PC-9 (cell line): ENCODE results near the gene C15orf62. TPM values are rescaled to one million over a fixed set of nuclear protein-coding genes. Genes with fewer than 3 reads are reported as not detected.

Experiments used
- BruUV-seq: library from RNA; stranded (reverse); fragments of 400-500 nt; replicated peaks from 2 replicates; lab custom pipeline; 2021; lab: Mats Ljungman, UMichigan
- CTCF ChIA-PET: fragments of 300-600 bp; sonication (Branson Sonifier 250); formaldehyde crosslinking; loops from one replicate; lab custom pipeline; 2022; ENCODE audit warnings: antibody characterized with exemption; lab: Charles Lee
- POLR2A ChIA-PET: fragments of 300-600 bp; sonication (Branson Sonifier 250); formaldehyde crosslinking; loops from one replicate; lab custom pipeline; 2022; ENCODE audit warnings: antibody characterized with exemption; ENCODE audit not compliant: unreplicated experiment; lab: Charles Lee
- DNase-seq, 2 experiments: peaks; one replicate each; pipeline versions ENCODE4 v3.0.0 to v3.0.0-alpha.2; 2015 to 2022; ENCODE audit warnings: mixed read lengths in 1 of 2
- H2AFZ ChIP-seq: fragments of 200-600 bp; sonication (generic); 2 replicates; pipeline ENCODE4 v1.8.1; 2017; ENCODE audit warnings: antibody characterized with exemption
- H3F3A ChIP-seq: fragments of 200-600 bp; sonication (generic); 2 replicates; pipeline ENCODE4 v1.8.1; 2017; ENCODE audit warnings: antibody characterized with exemption, mild to moderate bottlenecking, low read depth; ENCODE audit not compliant: insufficient read depth
- H3K27ac ChIP-seq: fragments of 200-600 bp; sonication (generic); 2 replicates; pipeline ENCODE4 v1.6.1; 2016; ENCODE audit warnings: mixed run types
- H3K27me3 ChIP-seq: fragments of 200-600 bp; sonication (generic); 2 replicates; pipeline ENCODE4 v1.6.1; 2016; ENCODE audit warnings: low read depth, mixed run types; ENCODE audit not compliant: insufficient read depth
- H3K36me3 ChIP-seq: fragments of 200-600 bp; sonication (generic); 2 replicates; pipeline ENCODE4 v1.6.1; 2016; ENCODE audit warnings: low read depth, mixed run types
- H3K4me1 ChIP-seq: fragments of 200-600 bp; sonication (generic); replicated peaks from 2 replicates; pipeline ENCODE4 v1.6.1; 2016; ENCODE audit warnings: mixed run types; ENCODE audit not compliant: insufficient read depth
- H3K4me2 ChIP-seq: fragments of 200-600 bp; sonication (generic); 2 replicates; pipeline ENCODE4 v1.6.1; 2017; ENCODE audit warnings: mixed run types
- H3K4me3 ChIP-seq: fragments of 200-600 bp; sonication (generic); 2 replicates; pipeline ENCODE4 v1.6.1; 2016; ENCODE audit warnings: mixed run types
- H3K79me2 ChIP-seq: fragments of 200-600 bp; sonication (generic); 2 replicates; pipeline ENCODE4 v1.6.1; 2017; ENCODE audit warnings: low read depth, mixed run types
- H3K9me2 ChIP-seq: fragments of 200-600 bp; sonication (generic); 2 replicates; pipeline ENCODE4 v1.8.1; 2017; ENCODE audit warnings: mild to moderate bottlenecking; ENCODE audit not compliant: insufficient read depth
- H3K9me3 ChIP-seq: fragments of 200-600 bp; sonication (generic); 2 replicates; pipeline ENCODE4 v1.8.1; 2016; ENCODE audit warnings: low read depth; ENCODE audit not compliant: insufficient read depth
- H4K20me1 ChIP-seq: fragments of 200-600 bp; sonication (generic); 2 replicates; pipeline ENCODE4 v1.8.1; 2017; ENCODE audit not compliant: insufficient read depth
- CTCF ChIP-seq: fragments of 200-600 bp; sonication (generic); conservative IDR thresholded peaks from 2 replicates; pipeline ENCODE4 v1.6.1; 2017; ENCODE audit warnings: mixed run types, antibody characterized with exemption, mild to moderate bottlenecking, moderate library complexity
- EZH2 ChIP-seq: fragments of 200-600 bp; sonication (generic); IDR thresholded peaks from 2 replicates; pipeline ENCODE4 v1.8.0; 2017; ENCODE audit warnings: antibody characterized with exemption, low read depth
- intact Hi-C: fragments of 100-400 bp; cut with micrococcal nuclease; formaldehyde crosslinking; loops from one replicate; pipeline ENCODE4 v1.10.0; 2022; ENCODE audit not compliant: unreplicated experiment
- total RNA-seq: library from RNA; stranded (reverse); gene quantifications from 2 replicates; pipeline ENCODE4 v1.2.3, GENCODE V29; 2021

The C15orf62 gene
- total RNA-seq, 1 experiment from 2014 or later = 0.33 TPM

DNA sequence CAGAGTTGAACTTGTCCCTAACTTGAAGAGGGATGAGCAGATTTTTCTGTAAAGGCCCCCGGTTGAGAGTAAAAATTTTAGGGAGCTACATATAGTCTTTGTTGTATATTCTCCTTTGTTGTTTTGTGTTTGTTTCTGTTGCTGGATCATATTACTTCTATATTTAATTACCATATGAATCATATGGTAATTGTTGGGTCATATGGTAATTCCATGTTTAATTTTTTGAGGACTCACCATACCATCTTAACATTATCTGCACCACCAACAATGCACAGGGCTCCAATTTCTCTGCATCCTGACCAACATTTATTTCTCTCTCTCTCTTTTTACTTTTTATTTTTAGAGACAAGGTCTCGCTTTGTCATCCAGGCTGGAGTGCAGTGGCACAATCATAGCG lies 29.7 kb downstream of the C15orf62 start:
- Histone ChIP-seq H3K27me3 (no peaks in the 10 kb centered on the region), H3K9me2 (no peaks in the 10 kb centered on the region), H3K4me3 (no peak overlapping the region), H3K4me2 (no peak overlapping the region), H3K36me3 (no peaks in the 10 kb centered on the region; the same call in 1 of the 2 replicates), H2AFZ (no peak overlapping the region), H3K9me3 (no peaks in the 10 kb centered on the region), H4K20me1 (no peaks in the 10 kb centered on the region), H3K27ac (no peak overlapping the region), H3F3A (peaks cover 9% of the 10 kb centered on the region; the same call in 1 of the 2 replicates), H3K79me2 (peaks cover 4% of the 10 kb centered on the region; the same call in 1 of the 2 replicates), H3K4me1 (peaks cover 19% of the 10 kb centered on the region)
- POLR2A ChIA-PET = interaction anchor here (0.6 kb wide), 1 partner anchor 954 kb away, joined by 3 read pairs; no protein-coding TSS in a partner anchor
- no TSS peak for BruUV-seq
- no peak for DNase-seq
- TF ChIP-seq EZH2 (no peak), CTCF (no peak)
- CTCF ChIA-PET = interaction anchor here (0.7 kb wide), 1 partner anchor 30 kb away, joined by 8 read pairs; no protein-coding TSS in a partner anchor
- intact Hi-C loops = no loop called here

DNA sequence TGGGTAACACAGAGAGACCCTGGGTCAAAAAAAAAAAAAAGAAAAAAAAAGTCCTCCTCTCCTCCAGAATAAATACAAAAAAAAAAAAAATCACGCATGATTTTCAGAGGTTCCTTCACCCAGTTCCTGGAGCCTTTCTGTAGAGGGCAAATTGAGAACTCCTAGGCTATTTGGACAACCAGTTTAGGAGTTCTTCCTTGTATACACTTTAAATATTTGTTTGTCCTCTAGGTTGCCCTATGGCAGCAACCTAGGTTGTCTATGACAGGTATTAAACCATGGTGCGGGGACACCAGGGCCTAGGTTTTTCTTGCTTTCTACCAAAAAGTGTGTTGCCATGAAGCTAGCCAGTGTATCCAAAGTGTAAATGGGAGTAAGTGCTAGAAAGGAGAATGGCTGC lies 33.3 kb downstream of the C15orf62 start:
- CTCF ChIA-PET = no interaction called here
- intact Hi-C loops = no loop called here
- peaks cover 10% of the 10 kb centered on the region for H3K79me2 ChIP-seq

DNA sequence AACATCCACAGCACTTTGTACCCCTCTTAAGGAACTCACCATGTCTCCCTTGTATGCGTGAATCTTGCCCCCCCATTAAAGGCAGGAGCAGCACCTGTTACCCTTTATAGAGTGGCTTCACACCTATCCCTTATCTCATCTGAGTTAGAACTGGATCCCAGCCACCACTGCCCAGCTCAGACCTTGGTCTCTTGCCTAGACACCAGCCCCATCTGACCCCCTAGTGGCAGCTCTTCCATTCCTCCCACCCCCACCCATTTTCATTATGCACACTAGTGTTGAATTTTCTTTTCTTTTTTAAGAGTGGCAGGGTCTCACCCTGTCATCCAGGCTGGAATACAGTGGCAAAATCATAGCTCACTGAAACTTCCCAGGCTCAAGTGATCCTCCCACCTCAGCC lies 33.9 kb downstream of the C15orf62 start:
- H3K4me2 ChIP-seq = no peak overlapping the region
- no peaks in the 10 kb centered on the region for H3K9me3 ChIP-seq
- H3F3A ChIP-seq = peaks cover 4% of the 10 kb centered on the region; the same call in 1 of the 2 replicates
- no peak for TF ChIP-seq CTCF
- TF ChIP-seq EZH2 = no peak
- no peak for DNase-seq
- intact Hi-C loops = no loop called here
- H3K27me3 ChIP-seq = no peaks in the 10 kb centered on the region
- peaks cover 9% of the 10 kb centered on the region; the same call in 1 of the 2 replicates for H3K4me1 ChIP-seq
- CTCF ChIA-PET = no interaction called here
- H4K20me1 ChIP-seq = no peaks in the 10 kb centered on the region
- no peak overlapping the region for H2AFZ ChIP-seq
- H3K9me2 ChIP-seq = no peaks in the 10 kb centered on the region
- no peak overlapping the region for H3K27ac ChIP-seq
- H3K79me2 ChIP-seq = peaks cover 17% of the 10 kb centered on the region
- no TSS peak for BruUV-seq
- H3K36me3 ChIP-seq = no peaks in the 10 kb centered on the region
- POLR2A ChIA-PET = interaction anchor here (0.7 kb wide), 1 partner anchor 37 kb away, joined by 5 read pairs; no protein-coding TSS in a partner anchor
- H3K4me3 ChIP-seq = no peak overlapping the region

More for the DNA sequence above, 33.3 kb downstream of the C15orf62 start:
- Histone ChIP-seq H3K9me3 (no peaks in the 10 kb centered on the region), H3K27me3 (no peaks in the 10 kb centered on the region), H3K27ac (no peak overlapping the region), H3F3A (peaks cover 4% of the 10 kb centered on the region; the same call in 1 of the 2 replicates), H3K36me3 (no peaks in the 10 kb centered on the region; the same call in 1 of the 2 replicates), H3K4me3 (no peak overlapping the region), H4K20me1 (no peaks in the 10 kb centered on the region), H3K9me2 (no peaks in the 10 kb centered on the region), H3K4me2 (no peak overlapping the region), H2AFZ (no peak overlapping the region), H3K4me1 (peaks cover 3% of the 10 kb centered on the region; the same call in 1 of the 2 replicates)
- no TSS peak for BruUV-seq
- POLR2A ChIA-PET = interaction anchor here (0.7 kb wide), 1 partner anchor 36 kb away, joined by 5 read pairs; no protein-coding TSS in a partner anchor
- no peak for DNase-seq
- TF ChIP-seq EZH2 = no peak
- TF ChIP-seq CTCF = no peak
